ENCODE measurements around the gene AVPR2.

The AVPR2 gene

DNA sequence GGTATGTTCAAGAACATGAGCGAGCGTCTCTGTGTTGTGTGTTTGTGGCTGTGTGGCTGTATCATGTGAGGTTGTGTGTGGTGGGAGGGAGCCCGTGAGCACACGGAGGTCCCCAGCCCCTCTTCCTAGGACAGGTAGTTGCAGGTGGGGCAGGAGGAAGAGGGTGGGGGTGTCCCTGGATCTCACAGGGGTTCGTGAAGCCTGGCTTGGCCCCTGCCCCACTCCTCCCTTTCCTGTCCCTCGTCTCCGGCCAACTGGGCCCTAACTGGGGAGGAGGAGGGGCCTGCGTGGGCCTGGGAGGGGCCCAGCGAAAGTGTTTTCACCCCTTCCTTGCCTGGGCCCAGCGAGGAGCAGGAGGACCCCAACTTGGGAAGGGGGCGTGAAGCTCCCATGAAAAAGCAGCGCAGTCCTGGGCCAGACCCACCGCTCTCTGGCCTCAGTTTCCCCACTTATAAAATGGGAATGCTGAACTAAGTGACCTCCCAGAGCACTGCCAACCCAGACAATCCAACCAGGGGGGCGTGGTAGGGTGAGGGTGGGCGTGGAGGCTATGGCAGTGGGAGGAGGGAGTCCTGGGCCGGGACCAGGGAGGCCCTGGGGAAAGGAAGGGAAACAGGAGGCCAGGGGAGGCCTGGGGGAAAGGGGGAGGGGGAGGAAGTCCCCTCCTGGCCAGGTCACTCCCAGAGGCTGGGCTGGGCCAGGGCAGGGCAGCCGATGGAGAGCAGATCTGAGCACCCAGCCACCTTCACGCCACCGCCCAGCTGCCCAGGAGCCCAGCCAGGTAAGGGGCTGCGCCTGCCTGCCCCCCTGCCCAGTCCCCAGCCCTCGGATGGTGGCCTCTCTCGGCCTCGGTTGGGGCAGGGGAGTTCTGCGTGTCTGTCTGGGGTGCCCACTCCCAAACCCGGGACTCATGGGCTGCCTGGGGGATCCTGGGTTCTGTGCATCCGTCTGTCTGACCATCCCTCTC, at the start of gene AVPR2:
Gene AVPR2 (plus strand): TSS at position 683 of the 967 bp plus-strand sequence. CDS start 473 bp downstream, outside the sequence.
- no peak for DNase-seq

DNA sequence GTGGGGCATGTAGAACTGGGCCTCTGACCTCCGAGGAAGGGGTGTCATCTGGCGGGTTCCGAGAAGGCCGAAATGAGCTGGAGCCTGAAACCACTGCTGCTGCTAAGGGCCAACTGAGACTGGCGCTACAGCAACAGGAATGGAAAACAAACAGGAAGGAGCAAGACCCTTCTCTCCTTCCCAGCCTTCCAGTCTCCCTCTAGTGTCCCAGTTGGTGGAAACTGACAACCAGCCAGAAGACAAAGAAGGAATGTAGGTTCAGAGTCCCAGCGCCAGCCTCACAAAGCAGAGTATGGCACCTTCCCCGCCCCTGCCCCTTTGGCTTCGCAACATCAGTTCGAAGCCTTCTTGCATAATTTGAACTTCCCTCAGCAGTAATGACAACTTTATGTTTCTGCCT, 49.8 kb upstream of the AVPR2 start:
- no peak for DNase-seq

DNA sequence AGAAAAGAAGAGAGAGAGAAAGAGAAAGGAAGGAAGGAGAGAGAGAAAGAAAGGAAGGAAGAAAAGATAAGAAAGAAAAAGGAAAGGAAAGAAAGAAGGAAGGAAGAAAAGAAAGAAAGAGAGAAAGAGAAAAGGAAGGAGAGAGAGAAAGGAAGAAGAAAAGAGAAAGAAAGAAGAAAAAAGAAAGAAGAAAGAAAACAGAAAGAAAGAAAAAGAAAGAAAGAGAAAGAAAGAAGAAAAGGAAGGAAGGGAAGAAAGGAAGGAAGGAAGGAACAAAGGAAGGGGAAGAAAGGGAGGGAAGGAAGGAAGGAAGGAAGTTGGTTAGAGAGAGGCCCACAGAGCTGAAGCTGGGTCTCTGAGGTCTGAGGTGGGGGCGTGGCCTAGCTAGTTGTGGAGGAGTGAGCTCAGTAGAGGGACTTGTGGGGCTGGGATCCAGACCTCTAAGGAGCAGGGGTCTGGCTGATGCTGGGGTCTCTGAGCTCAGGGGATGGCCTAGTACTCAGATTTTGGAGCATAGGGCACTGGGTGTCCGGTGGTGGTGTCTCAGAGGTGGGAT, 47.0 kb upstream of the AVPR2 start:
- no peak for DNase-seq

DNA sequence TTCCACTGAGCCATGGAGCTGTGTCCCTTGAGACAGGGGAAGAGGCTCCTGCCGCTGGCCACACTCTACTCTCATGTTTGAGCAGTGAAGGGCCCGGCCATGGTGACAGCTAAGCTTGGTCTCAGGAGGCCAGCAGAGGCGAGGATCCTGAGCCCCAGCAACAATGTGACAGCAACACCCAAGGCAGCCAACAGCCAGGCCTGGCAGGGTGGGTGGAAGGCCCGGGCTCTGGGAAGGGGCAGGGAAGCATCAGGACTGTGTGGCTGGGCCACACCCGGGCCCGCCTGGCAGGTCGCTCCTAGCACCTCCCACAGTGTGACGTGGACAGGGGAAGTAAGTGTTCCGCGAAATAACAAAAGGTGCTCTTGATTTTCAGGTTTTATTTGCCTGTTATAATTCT, 43.3 kb upstream of the AVPR2 start:
- no peak for DNase-seq

DNA sequence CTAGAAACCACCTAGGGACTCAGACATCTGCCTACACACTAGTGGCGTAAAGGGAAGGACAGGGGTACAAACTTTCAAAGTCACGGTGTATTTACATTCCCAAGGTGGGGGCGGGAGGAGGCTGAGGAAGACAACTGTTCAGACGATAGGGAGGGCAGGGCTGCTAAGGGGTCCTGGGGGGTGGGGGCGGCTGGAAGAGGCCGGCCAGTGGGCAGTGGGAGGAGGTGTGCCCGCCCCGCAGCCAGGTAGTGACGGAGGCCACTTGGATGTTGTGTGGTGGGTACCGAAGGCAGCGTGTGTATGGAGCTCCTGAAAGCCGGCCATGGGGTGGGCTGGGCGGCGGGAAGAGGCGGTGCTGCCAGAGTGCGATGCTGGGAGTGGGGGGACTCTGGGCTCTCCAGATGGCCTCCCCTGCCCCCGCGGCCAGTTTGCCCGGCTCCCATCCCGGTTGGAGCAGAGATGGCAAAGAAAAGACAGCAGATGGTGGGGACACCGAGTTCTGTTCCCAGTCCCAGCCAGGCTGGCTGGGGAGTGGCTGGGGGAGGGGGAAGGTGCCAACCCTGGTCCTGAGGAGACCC, 42.7 kb upstream of the AVPR2 start:
- DNase-seq, result no peak

DNA sequence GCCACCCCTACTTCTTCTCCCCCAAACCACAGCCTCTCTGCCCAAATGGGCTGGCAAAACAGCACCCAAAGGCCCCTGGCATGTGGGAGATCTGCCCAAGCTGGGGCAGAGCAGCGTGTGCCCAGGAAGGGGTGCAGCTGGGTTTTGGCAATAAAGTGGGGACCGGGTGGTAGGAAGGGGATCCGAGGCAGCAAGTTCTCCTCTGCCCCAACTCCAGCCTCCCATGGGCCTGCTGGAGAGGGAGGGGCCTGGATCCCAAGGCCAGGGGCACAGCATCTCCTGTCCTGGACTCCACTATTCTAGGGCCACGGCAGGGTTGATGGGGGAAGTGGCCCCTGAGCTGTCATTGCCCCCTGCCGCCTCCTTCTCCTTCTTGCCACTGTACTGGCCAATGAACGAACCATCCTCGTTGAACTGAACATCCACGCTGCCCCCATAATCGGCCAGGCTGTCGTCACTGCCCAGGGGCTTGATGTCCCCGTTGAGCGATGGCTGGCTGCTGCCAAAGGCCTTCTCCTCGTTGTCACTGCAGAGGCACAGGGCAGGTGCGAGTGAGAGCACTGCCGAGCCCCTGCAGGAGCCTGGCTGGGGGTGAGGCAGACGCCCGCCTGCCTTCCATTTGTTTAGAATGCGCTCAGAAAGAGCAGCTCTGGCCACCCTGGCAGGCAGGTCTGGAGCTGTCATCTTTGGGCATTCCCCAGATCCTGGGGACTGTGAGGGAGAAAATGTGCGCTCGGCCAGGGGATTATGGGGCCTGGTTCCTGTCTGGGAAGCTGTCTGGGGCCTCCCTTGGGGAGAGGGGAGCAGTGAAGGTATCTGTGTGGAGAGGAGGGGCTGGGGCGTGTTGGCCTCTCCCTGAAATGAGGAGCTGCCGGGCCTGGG, 41.9 kb upstream of the AVPR2 start:
- DNase-seq, result no peak

DNA sequence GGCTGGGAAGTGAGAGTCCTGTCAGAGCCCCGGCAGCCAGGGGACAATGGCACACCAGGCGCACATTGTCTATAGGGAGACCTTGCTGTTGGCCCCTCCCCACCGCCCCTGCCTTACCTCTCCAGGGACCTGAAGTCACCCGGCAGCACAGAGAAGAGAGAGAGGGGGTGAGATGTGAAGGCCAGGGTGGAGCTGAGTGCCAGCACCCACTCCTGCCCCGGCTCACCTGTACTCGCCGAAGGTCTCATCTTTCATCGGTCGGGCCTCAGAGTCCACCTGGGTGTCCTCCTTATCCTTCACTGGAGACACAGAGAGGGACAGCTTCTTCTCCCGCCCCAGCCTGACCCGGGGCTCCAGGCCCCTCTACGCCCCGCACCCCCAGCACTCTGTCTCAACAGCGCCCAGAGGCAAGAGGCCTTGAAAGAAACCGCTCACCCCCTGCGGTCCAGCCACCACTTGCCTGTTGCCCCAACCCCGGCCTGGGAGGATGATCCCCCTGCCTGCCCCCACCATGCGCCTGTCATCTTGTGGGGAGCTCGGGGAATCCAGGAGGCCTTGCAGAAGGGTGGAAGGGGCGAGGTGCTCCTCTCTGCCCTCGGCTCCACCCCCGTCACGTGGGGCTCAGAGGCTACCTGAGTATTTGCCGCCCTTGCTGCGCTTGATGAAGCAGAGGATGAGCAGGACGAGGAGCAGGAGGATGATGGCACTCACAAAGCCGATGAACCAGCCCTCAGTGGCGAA, 41.1 kb upstream of the AVPR2 start:
- DNase-seq, result no peak

DNA sequence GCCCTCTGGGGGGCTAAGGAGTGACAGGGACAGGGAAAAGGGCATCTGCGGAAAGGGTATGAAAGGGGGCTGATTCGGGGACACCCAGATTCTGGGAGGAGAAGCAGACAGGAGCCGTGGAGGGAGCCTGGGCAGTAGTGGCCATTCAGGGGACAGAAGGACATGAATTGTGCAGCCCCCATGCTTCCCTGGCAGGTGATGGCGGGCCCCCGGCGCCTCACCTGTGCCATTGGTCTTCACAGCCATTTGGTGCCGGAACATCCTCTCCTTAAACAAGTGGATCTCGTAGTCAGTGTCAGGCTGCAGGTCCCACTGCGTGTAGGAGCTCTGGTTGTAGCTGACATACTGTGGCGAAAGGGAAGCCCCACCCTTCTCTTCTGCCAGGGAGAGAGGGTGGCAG, 40.4 kb upstream of the AVPR2 start:
- DNase-seq, result no peak

DNA sequence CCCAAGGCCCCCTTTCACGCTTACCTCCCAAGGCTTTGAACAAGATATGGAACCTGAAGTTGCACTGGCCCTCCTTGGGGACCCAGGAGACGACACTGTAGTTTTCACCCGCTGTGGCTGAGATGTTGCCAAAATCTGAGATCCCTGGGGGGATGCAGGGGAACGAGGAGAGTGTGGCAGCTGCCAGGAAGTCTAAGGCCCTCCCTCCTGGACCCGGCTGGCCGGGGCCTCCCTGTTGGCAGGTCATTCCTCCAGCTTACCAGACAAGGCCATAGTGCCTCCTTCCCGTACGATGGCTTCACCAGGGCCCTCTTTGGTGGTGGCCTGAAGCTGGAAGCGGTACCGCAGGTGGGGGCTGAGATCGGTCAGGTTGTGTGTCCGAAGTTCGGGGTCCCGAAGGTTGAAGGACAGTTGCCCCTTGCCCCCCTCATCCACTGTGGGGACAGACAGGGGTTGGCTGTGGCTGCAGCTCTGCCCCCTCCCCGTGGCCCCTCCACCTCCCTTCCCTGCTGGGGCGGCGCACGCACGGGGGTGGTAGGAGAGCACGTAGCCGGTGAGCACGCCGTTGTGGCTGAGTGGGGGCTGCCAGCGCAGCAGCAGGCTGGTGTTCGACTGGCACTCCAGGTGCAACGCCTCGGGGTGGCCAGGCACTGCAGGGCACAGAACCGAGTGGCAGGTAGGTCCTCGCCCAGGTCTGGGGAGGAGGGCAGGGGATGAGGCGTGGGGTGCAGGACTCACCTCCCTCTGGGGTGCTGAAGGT, 39.7 kb upstream of the AVPR2 start:
- no peak for DNase-seq

DNA sequence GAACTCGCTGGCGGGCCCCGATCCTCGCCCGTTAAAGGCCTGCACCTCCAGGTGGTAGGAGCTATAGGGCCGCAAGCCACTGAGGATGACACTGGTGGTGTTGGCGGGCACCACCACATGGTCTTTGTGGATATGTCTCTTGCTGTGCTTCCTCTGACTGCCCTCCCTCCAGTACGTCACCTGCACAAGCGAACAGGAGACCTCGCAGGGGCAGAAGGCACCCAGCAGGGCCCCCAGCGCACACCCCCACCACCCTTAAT, 39.2 kb upstream of the AVPR2 start:
- no peak for DNase-seq

DNA sequence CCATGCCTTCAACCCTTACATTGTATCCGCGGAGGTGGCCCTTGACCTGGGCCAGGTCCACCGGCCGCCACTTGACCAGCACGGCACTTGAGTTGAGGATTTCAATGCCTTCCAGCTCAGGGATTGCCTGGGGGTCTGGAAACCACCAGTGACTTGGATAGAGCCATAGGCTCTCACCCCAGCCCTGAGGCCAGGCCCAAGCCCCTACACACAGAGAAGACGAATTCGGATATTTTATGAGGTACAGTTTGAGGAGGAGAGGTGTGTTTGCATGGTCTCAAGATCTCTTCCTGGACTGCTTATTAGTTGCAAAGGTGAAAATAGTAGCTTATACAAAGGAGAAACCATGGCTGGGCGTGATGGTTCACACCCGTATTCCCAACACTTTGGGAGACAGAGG, 38.8 kb upstream of the AVPR2 start:
- no peak for DNase-seq

DNA sequence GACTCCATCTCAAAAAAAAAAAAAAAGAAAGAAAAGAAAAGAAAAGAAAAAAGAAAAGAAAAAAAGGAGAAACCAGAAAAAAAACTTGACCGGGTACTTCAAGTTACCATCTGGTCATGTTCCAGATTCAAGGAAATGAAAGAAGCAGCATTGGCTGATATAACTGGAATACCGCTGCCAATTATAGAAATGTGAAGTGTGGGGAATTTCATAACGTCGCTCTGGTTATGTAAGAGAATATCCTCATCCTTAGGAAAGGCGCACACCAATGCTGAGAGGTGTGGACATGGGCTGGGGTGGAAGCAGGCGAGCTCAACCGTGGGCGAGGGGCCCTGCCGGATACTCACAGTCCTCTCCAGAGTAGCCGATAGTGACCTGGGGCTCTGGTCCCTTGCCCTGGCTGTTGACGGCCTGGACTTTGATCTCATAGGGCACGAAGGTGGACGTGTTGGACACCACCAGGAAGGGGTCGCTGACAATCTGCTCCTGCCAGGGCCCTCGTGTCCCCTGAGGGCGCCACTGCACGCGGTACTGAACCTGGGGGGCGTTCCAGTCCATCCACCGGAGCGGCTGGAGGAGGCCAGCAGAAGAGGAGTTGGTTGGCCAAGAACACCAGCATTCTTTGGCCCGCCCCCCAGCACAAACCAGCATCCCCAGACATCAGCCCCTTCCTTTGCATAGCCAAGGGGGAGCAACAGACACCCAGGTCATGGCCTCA, 38.0 kb upstream of the AVPR2 start:
- DNase-seq, result no peak

DNA sequence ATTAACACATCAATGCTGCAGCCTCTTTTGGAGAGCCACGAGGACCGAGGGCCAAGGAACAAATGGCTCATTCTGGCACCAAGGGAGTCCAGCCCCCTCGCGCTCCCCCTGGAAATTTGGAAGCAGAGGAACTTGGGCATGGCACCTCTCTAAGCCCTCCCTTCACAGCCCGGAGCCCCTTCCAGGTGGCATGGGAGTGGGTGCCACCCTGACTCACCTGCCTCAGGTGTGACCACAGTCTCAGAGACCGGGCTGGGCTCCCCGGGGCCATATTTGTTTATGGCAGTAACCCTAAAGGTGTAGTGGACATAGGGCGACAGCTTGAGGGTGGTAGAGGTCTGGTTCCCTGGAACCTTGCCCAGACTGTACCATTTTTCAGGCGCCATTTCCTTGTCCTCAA, 37.3 kb upstream of the AVPR2 start:
- no peak for DNase-seq

DNA sequence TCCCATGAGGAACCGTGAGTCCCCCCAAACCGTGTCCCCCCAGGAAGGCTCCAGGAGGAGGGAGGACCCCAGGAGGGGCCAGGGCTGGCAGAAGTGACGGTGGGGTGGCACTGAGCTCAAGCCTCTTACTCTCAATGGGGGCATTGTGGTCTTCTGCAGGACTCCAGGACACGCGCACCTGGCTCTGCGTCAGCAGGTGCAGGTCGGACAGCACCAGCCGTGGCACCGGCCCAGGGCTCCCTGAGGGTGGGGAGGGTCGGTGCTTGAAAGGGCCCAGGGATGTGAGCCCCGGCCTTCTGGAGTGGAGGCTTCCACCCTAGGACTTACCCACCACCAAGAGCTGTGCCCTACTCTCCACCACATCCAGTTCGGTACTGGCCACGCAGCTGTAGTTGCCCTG, 36.8 kb upstream of the AVPR2 start:
- no peak for DNase-seq

DNA sequence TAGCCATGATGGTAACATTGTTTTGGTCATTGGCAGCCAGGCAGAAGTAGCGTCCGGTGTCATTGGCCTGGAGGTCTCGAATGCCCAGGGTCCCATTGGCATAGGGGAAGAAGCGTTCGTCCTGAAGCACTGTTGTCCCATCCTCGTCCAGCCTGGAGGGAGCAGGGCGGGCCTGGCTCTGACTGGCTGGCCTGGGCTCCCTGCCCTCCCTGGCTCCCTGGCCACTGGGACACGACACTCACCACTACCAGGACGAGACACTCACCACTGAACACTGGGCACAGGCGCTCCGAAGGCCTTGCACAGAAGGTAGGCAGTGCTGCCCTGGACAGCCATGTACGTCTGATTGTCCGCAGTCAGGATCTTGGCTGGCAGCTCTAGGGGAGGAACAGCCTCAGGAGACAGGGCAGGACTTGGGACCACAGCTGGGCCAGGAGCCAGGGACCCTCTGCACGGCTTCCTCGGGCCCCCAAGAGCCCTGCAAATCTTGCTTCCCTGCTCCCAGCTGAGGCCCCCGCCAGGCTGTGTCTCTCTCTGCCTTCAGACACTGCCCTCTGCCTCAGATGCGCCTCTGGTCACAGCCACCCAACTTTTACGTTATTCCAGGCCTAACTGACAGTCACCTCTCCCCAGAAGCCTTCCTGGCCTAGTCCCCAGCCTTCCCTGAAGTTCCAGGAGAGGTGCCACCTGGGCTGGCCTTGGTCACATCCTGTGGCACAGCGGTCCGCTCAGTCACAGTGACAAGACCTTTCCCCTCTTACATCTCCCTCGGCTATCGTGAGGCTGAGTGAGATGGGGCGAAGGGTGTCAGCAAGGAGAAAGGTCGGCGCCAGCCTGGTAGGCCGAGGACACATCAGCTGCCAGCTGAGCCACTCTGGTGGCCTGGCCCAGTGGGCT, 35.6 kb upstream of the AVPR2 start:
- DNase-seq, result no peak

DNA sequence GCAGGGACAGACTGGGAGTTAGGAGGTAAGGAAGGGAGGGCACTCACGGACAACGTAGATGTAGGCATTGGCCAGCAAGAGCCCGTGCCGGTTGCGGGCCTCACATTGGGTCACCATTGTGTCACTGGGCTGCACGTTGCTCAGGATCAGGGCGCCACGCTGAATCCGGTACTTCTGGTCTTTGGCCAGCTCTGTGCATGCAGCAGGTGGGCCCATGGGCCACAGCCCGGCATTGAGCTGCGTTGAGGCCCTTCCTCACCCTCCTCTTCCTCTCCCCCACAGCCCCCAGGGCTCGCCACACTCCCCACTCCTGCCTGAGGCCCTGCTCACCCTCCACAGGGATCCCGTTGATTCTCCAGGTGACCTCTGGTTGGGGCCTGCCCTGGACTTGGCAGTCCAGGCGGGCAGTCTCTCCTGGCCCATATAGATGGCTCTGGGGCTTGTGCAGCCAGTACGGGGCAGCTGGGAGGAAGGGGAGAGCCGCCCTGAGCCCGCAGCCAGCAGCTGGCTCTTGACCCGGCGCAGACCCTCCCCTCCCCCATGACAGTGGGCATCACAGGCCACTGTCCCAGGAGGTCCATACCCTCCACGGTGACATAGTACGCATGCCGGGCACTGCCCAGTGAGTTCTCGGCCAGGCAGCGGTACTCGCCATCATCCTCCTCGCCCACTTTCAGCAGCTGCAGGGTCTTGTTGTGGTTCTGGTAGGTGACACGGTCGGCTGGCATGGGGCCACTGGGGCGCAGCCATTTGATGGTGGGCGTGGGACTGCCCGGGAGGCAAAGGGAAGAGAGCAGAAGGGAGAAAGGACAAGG, 34.8 kb upstream of the AVPR2 start:
- DNase-seq, result no peak

DNA sequence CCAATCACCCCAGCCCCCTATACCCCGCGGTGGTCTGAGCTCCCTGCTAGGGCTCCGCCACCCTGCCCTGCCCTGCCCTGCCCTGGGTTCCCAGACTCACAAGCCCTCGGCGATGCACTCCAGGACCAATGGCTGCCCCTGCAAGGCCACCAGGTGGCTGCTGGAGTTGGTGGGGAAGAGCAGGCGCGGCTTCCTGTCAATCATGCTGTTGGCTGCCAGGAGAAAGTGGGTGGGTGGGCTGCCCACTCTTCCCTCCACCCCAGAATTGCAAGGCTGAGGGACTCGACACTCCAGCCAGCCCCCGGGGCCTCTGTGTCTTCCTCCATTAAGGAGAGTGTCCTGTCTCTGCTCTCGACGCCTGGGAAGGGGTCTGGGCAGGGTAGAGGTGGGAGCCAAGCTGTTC, 34.2 kb upstream of the AVPR2 start:
- DNase-seq, result no peak

DNA sequence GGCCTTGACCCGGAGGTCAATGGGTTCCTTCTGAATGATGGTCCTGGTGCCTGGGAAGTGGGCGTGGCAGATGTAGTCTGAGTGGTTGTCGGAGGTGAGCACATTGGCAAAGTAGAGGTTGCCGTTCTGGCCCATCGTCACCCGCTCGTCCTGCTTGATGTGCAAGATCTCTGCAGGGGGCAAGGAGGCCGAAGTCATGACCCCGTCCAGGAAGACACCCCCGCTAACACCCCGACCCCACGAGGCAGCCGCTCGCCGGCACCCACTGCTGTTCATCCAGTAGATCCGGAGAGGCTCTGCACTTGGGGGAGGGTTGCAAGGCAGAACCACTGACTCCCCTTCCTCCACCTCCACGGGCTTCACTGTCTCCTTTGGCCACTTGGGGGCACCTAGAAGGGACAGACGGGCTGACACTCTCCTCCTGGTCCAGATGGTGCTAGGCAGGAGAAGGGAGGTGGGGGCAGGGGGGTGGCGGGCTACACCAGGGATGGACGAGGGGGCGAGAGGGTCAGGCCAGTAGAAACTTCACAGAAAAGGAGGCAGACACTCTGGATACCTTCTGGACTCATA, 33.6 kb upstream of the AVPR2 start:
- DNase-seq, result no peak

DNA sequence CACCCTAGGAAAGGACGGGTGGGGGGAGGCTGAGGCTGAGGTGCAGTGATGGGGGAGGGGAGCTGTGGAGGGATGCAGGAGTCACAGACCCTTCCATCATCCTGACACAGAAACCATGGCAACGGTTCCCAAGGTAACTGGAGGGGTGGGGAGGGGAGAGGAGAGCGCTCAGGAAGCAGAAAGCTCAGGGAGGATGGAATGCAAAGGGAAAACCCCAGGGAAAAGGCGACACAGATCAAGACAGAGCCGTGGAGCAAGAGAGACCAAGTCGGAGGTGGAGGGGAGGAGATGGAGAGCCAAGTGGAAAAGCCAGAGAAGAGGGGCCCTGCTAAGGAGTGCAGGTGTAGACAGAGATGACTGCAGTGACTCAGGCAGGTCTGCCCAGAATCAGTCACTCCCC, 33.0 kb upstream of the AVPR2 start:
- DNase-seq, result no peak

Data from NCI-H345 (cell line).